Measurements from ENCODE around the gene MYO1E. TPM values are rescaled to one million over a fixed set of nuclear protein-coding genes. Genes with fewer than 3 reads are reported as not detected.

Gene MYO1E
- total and polyA plus RNA-seq, 2 of the 8 experiments (the other 6 are each of a cell fraction or from before 2014, with no cell fraction given), result 19.6 to 142 TPM

- no peak for TF ChIP-seq SIN3A (conservative IDR thresholded peaks at IDR 0.05 in 1 of 2, IDR thresholded peaks at IDR 0.05 in 1 of 2; ENCODE audit: low read depth in 1 of 2, low read length in 2 of 2)
- TF ChIP-seq TAF1 (IDR thresholded peaks at IDR 0.05; ENCODE audit: low read depth, low read length), result no peak
- no peak for TF ChIP-seq TBP (IDR thresholded peaks at IDR 0.05; ENCODE audit: low read depth, low read length)
- no peak for TF ChIP-seq RNF2 (IDR thresholded peaks at IDR 0.05; ENCODE audit: borderline replicate concordance, low read depth, low read length, missing control alignments, poor library complexity, severe bottlenecking)
- TF ChIP-seq BACH1 (IDR thresholded peaks at IDR 0.05; ENCODE audit: low read length), result no peak
- TF ChIP-seq RXRA (IDR thresholded peaks at IDR 0.05; ENCODE audit: insufficient read depth, low read depth, low read length), result no peak
- TF ChIP-seq FOSL1 (IDR thresholded peaks at IDR 0.05; ENCODE audit: insufficient read depth, low read depth, low read length), result no peak
These were observed 82.1 kb downstream of the MYO1E start (continued) for GRCh38 chr15:59290295-59291212.
